Gastroesophageal sphincter (tissue), 4 donors: ENCODE results near the gene KIRREL1. TPM values are rescaled to one million over a fixed set of nuclear protein-coding genes. Genes with fewer than 3 reads are reported as not detected.
A peak's percentile ranks its signal among the peaks of the same experiment; 100 is the strongest.

ENCODE experiments used
- ATAC-seq: fragments of 150-250 bp; one replicate; pipeline ENCODE4 v1.9.1; 2016; ENCODE audit warnings: mild to moderate bottlenecking, moderate library complexity
- H3K27ac ChIP-seq, 4 donors: fragments of 200-600 bp; sonication (generic) in 3 of 4; 1 replicate in 3 of 4; 2 replicates in 1 of 4; pipeline ENCODE4 v1.5.1; 2016 to 2019
- H3K27me3 ChIP-seq: fragments of 200-600 bp; sonication (generic); one replicate; pipeline ENCODE4 v1.5.1; 2019
- H3K36me3 ChIP-seq, 2 donors: fragments of 200-600 bp; sonication (generic); one replicate each; pipeline ENCODE4 v1.5.1; 2019; ENCODE audit warnings: control low read depth in 1 of 2
- H3K4me1 ChIP-seq, 3 donors: fragments of 200-600 bp; sonication (generic); 1 replicate in 2 of 3; 2 replicates in 1 of 3; pipeline ENCODE4 v1.5.1; 2016 to 2019; ENCODE audit warnings: control low read depth in 2 of 3
- H3K4me3 ChIP-seq, 2 donors: fragments of 200-600 bp; sonication (generic); one replicate each; pipeline ENCODE4 v1.5.1; 2019; ENCODE audit warnings: mild to moderate bottlenecking in 1 of 2, moderate library complexity in 1 of 2
- H3K9me3 ChIP-seq, 3 donors: fragments of 200-600 bp; sonication (generic); one replicate each; pipeline ENCODE4 v1.5.1; 2017 to 2019; ENCODE audit warnings: control low read depth in 2 of 3
- EP300 ChIP-seq: sonication (generic); formaldehyde crosslinking; IDR thresholded peaks from one replicate; pipeline ENCODE4 v1.6.1; 2017; ENCODE audit warnings: antibody characterized with exemption, mild to moderate bottlenecking
- POLR2A ChIP-seq, 2 donors: fragments of 450-650 bp; IDR thresholded peaks; one replicate each; pipeline ENCODE4 v1.6.1; 2017; ENCODE audit warnings: antibody characterized with exemption in 2 of 2, mild to moderate bottlenecking in 2 of 2, moderate library complexity in 1 of 2
- POLR2AphosphoS5 ChIP-seq: sonication (generic); formaldehyde crosslinking; IDR thresholded peaks from one replicate; pipeline ENCODE4 v1.6.1; 2017; ENCODE audit warnings: antibody characterized with exemption
- WGBS, 2 donors: methylation state at CpG; one replicate each; pipeline ENCODE4 v1.1.5; 2018; ENCODE audit warnings: low coverage in 1 of 2; 5-methylcytosine and 5-hydroxymethylcytosine counted together
- total RNA-seq, 4 donors: library from RNA; depleted of rRNA; stranded (reverse); fragments of >200 nt; gene quantifications; one replicate each; pipeline ENCODE4 v1.1.0, GENCODE V29; 2016
- TF ChIP-seq, protein P1 (sequence below), 4 experiments: fragments of 200-600 bp in 2 of 4; fragments of 450-650 bp in 2 of 4; sonication (generic) in 1 of 4; IDR thresholded peaks; one replicate each; pipeline ENCODE4 v1.5.1; 2017 to 2019; ENCODE audit warnings: antibody characterized with exemption in 4 of 4, mild to moderate bottlenecking in 2 of 4, moderate library complexity in 2 of 4

Gene KIRREL1
- 10 to 100 TPM; 43.1 to 73.1 (median 48.1) TPM for total RNA-seq

DNA sequence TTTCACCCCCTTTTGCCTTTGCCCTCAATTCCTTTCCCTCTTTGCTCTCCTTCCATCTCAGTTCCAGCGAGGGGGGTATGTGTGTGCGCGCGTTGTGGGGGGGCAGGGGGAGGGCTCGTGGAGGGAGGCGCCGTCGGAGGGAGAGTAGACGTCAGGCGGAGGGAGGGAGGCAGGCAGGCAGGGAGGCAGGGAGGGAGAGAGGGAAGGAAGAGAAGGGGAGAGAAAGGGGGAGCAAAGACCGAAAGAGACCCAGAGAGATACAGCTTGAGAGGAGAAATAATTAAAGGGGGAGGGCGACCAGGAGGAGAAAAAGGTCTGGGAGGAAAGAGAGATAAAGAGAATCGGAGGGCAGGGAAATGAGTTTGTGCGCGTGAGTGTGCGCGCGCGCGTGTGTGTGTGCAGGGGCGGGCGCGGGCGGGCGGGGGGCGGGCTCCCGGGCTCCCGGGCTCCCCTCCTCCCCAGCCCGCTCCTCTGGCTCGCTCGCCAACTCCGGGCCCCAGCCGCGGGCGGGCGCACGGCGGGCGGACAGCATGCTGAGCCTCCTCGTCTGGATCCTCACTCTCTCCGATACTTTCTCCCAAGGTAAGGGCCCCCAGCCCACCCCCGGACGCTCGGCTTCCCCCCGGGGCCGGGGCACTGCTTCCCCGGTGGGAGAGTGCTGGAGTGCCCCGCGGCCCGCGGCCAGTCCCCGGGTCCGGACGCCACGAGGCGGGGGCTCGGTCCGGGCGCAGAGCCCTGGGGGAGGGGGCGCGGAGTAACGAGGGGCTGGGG lies at the start of gene KIRREL1:
Gene KIRREL1, plus strand, starts transcription at position 499 of the 771 bp plus-strand sequence. Its CDS starts 32 bp downstream, at position 531.
- Histone ChIP-seq H3K4me1 (peaks cover 0 to 62% (median 33%) of the 10 kb centered on the region in 3 donors), H3K27me3 (no peaks in the 10 kb centered on the region), H3K9me3 (no peaks in the 10 kb centered on the region), H3K27ac (peak within 1 kb of the TSS; percentile 84 to 94 (median 93)), H3K4me3 (peak within 1 kb of the TSS; percentile 93 to 98), H3K36me3 (no peaks in the 10 kb centered on the region)
- 0 to 1% methylated on average over 19 to 22 of the region's 62 CpGs for WGBS, 2 donors
- peak; percentile 69 for ATAC-seq
- TF ChIP-seq EP300 (no peak), POLR2AphosphoS5 (peak; percentile 74), POLR2A (IDR thresholded peaks at IDR 0.05) (peak in 1 of 2 donors; percentile 31)
- TF ChIP-seq, protein P1, sequence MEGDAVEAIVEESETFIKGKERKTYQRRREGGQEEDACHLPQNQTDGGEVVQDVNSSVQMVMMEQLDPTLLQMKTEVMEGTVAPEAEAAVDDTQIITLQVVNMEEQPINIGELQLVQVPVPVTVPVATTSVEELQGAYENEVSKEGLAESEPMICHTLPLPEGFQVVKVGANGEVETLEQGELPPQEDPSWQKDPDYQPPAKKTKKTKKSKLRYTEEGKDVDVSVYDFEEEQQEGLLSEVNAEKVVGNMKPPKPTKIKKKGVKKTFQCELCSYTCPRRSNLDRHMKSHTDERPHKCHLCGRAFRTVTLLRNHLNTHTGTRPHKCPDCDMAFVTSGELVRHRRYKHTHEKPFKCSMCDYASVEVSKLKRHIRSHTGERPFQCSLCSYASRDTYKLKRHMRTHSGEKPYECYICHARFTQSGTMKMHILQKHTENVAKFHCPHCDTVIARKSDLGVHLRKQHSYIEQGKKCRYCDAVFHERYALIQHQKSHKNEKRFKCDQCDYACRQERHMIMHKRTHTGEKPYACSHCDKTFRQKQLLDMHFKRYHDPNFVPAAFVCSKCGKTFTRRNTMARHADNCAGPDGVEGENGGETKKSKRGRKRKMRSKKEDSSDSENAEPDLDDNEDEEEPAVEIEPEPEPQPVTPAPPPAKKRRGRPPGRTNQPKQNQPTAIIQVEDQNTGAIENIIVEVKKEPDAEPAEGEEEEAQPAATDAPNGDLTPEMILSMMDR (IDR thresholded peaks at IDR 0.05) = no peak

DNA sequence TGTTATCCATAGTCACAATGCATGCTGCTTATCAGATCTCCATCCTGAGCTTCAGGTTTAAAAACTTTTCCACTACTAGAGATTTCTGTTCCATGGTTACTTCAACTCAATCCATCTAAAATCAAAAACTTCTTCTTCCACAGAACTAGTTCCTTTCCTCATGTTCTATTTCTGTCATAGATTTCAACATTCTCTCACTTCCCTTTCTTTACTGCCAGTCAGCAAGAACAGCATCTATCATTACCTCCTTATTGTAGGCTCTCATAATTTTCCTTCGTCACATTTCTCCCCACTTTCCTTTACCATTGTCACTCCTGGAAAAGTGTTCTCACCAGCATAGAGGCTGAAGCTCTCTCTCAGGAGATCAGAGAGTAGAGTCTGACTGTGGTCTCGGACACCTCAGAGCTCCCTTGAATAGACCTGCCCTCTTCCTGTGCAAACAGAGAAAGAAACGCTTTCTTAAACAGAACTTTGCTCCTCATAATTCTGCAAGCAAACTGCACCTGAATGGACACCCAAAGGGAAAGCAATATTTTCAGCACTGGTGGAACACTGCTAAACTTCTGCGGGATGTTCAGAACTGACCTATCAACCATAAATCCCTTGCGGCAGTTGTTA lies 48.7 kb upstream of the KIRREL1 start:
- ATAC-seq = no peak
- TF ChIP-seq EP300 = no peak
- TF ChIP-seq, protein P1 (IDR thresholded peaks at IDR 0.05) = no peak
- no peak for TF ChIP-seq POLR2AphosphoS5
- TF ChIP-seq POLR2A (IDR thresholded peaks at IDR 0.05) = no peak
- 60 to 93% methylated on average over 4 to 5 of the region's 5 CpGs for WGBS, 2 donors
- H3K4me1 ChIP-seq = no peaks in the 10 kb centered on the region
- no peaks in the 10 kb centered on the region for H3K36me3 ChIP-seq
- no peaks in the 10 kb centered on the region for H3K9me3 ChIP-seq
- no peak overlapping the region for H3K4me3 ChIP-seq
- no peak overlapping the region for H3K27ac ChIP-seq
- H3K27me3 ChIP-seq = peaks cover 12% of the 10 kb centered on the region

DNA sequence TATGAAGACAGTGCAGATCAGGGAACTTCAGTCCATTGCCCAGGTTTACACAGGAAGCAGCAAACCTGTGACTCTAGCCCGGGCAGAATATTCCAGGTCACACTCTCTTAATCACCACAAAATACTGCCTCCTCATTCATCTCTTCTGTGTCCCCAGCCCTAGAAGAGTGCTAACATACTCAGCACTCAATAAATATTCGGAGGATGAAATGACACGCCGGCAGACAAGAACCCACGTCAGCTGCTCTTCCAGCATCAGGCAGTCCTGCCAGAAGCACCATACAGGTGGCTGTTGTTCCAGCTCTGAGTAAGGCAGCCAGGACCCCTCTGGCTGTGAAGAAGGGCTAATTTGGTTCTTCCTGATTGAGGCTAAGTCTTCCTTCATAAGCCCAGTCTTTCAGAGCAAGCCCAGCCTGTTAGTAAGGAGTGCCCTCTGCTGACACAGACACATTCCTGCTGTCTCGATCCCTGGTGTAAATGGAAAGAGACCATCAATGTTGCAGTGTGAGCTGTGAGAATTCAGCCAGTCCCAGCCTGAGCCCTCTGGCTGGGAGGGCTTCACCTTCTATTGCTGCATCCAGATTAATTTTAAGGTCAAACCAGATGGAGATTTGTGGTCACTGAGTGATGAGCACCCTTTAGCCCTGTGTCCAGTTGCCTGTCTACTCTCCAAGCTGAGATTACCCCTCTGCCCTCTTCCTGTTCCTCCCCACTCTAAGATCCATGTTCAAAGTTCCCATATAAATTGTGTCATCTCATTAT lies 45.0 kb upstream of the KIRREL1 start:
- no peak for TF ChIP-seq EP300
- TF ChIP-seq, protein P1 (IDR thresholded peaks at IDR 0.05) = peak in 1 of 4 experiments; percentile 23

DNA sequence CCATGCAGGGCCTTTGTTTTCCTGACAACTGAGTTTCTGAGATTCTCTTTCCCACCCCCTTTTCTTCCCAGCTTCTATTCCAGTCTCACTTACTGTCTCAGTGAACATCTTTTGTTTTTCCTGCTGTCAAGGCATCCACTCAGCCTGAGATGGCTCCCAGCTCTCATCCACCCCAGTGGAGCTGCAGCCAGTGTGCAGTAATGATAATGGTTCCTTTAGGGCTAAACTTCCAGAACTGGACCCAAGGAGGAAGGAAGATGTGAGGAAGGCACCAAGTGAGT lies 44.4 kb upstream of the KIRREL1 start:
- peaks cover 32% of the 10 kb centered on the region for H3K27me3 ChIP-seq
- no peak overlapping the region for H3K27ac ChIP-seq
- no peak for ATAC-seq
- H3K9me3 ChIP-seq = no peaks in the 10 kb centered on the region
- no peak overlapping the region for H3K4me3 ChIP-seq
- H3K4me1 ChIP-seq = no peaks in the 10 kb centered on the region
- H3K36me3 ChIP-seq = no peaks in the 10 kb centered on the region
- TF ChIP-seq EP300 = no peak
- no peak for TF ChIP-seq POLR2AphosphoS5
- TF ChIP-seq, protein P1 (IDR thresholded peaks at IDR 0.05) = no peak
- TF ChIP-seq POLR2A (IDR thresholded peaks at IDR 0.05) = no peak

More for the DNA sequence above, 45.0 kb upstream of the KIRREL1 start:
- no peak for ATAC-seq
- Histone ChIP-seq H3K4me1 (no peaks in the 10 kb centered on the region), H3K9me3 (no peaks in the 10 kb centered on the region), H3K36me3 (no peaks in the 10 kb centered on the region), H3K27ac (no peak overlapping the region), H3K4me3 (no peak overlapping the region), H3K27me3 (peaks cover 32% of the 10 kb centered on the region)
- WGBS, 2 donors = 58 to 69% methylated on average over 2 to 5 of the region's 6 CpGs
